HCT116 (cell line): ENCODE results near the gene LURAP1L. TPM values are rescaled to one million over a fixed set of nuclear protein-coding genes. Genes with fewer than 3 reads are reported as not detected.
"Not testable (repeated sequence)": the region's sequence is repeated elsewhere in the genome, so short reads cannot be mapped to it uniquely, and the experiment has no call there.

Experiments used
- ATAC-seq: fragments of 200-7000 bp; cut with Tn5 transposase; 2 replicates; pipeline ENCODE4 v1.9.1; 2020; ENCODE audit warnings: mild to moderate bottlenecking, moderate library complexity
- BruUV-seq: library from RNA; stranded (reverse); fragments of 400-500 nt; replicated peaks from 2 replicates; lab custom pipeline; 2021; lab: Mats Ljungman, UMichigan
- CTCF ChIA-PET: fragments of 300-600 bp; sonication (Branson Sonifier 250); formaldehyde crosslinking; loops from one replicate; lab custom pipeline; 2021; ENCODE audit warnings: antibody characterized with exemption; lab: Charles Lee
- POLR2A ChIA-PET: fragments of 300-600, 350-600 bp; sonication (Branson Sonifier 250); formaldehyde crosslinking; loops from one replicate; lab custom pipeline; 2021; ENCODE audit warnings: antibody characterized with exemption; lab: Charles Lee
- RAD21 ChIA-PET, 2 experiments: fragments of 300-600 bp; sonication (Branson Sonifier 250); formaldehyde crosslinking; loops; one replicate each; lab custom pipeline; 2023; ENCODE audit warnings: low total read pairs in 2 of 2; ENCODE audit not compliant: uncharacterized antibody in 2 of 2, unreplicated experiment in 2 of 2, low non-redundant PET in 1 of 2; lab: Charles Lee
- DNase-seq: peaks from one replicate; pipeline ENCODE4 v3.0.0-alpha.2; 2010; ENCODE audit warnings: low read depth, low spot score
- H2AFZ ChIP-seq: fragments of 200-600 bp; shearing (Covaris generic), sonication (generic); 2 replicates; pipeline ENCODE4 v1.6.1; 2017; ENCODE audit warnings: low read depth, mixed run types, mixed read lengths, antibody characterized with exemption, low read length; ENCODE audit not compliant: poor library complexity, severe bottlenecking
- H3K27ac ChIP-seq: 2 replicates; pipeline ENCODE4 v1.5.1; 2012; ENCODE audit warnings: low read depth, low read length
- H3K27me3 ChIP-seq: fragments of 200-600 bp; sonication (generic); 2 replicates; pipeline ENCODE4 v1.6.1; 2016; ENCODE audit warnings: mixed run types, low read length, mixed read lengths; ENCODE audit not compliant: insufficient read depth
- H3K36me3 ChIP-seq, 2 experiments: fragments of 200-500 bp in 1 of 2; fragments of 200-600 bp in 1 of 2; sonication (Bioruptor generic) in 1 of 2; sonication (generic) in 1 of 2; 2 replicates each; pipeline versions ENCODE4 v1.5.1 to v1.6.1; 2014 to 2016; ENCODE audit warnings: low read length in 2 of 2, inconsistent platforms in 1 of 2, mixed read lengths in 1 of 2, mixed run types in 1 of 2; ENCODE audit not compliant: insufficient read depth in 2 of 2, control insufficient read depth in 1 of 2
- H3K4me1 ChIP-seq, 2 experiments: fragments of 200-600 bp in 1 of 2; sonication (generic) in 1 of 2; 2 replicates each; pipeline versions ENCODE4 v1.5.1 to v1.6.1; 2012 to 2017; ENCODE audit warnings: low read length in 2 of 2, inconsistent platforms in 1 of 2, mild to moderate bottlenecking in 1 of 2, mixed read lengths in 1 of 2, mixed run types in 1 of 2, moderate library complexity in 1 of 2; ENCODE audit not compliant: insufficient read depth in 2 of 2, control insufficient read depth in 1 of 2
- H3K4me2 ChIP-seq: fragments of 200-600 bp; sonication (generic); 2 replicates; pipeline ENCODE4 v1.6.1; 2017; ENCODE audit warnings: mixed run types, low read length, mixed read lengths
- H3K4me3 ChIP-seq, 2 experiments: fragments of 200-600 bp in 1 of 2; sonication (generic) in 1 of 2; replicated peaks in 1 of 2; 2 replicates each; pipeline ENCODE4 v1.5.1; 2011 to 2016; ENCODE audit warnings: low read length in 2 of 2, control low read depth in 1 of 2, low read depth in 1 of 2, mild to moderate bottlenecking in 1 of 2, mixed read lengths in 1 of 2, mixed run types in 1 of 2
- H3K79me2 ChIP-seq: fragments of 200-600 bp; sonication (generic); 2 replicates; pipeline ENCODE4 v1.6.1; 2017; ENCODE audit warnings: mild to moderate bottlenecking, mixed run types, low read length, moderate library complexity, mixed read lengths; ENCODE audit not compliant: insufficient read depth
- H3K9ac ChIP-seq: fragments of 200-600 bp; sonication (generic); 2 replicates; pipeline ENCODE4 v1.6.1; 2016; ENCODE audit warnings: low read length, mixed read lengths
- H3K9me2 ChIP-seq: fragments of 200-600 bp; sonication (generic), shearing (Covaris generic); 2 replicates; pipeline ENCODE4 v1.6.1; 2017; ENCODE audit warnings: mixed run types, mild to moderate bottlenecking, moderate library complexity; ENCODE audit not compliant: insufficient read depth
- H3K9me3 ChIP-seq, 2 experiments: fragments of 200-500 bp in 1 of 2; fragments of 200-600 bp in 1 of 2; sonication (Bioruptor generic) in 1 of 2; sonication (generic) in 1 of 2; 2 replicates each; pipeline ENCODE4 v1.6.1; 2014 to 2017; ENCODE audit warnings: low read length in 2 of 2, mixed read lengths in 2 of 2, inconsistent platforms in 1 of 2, low read depth in 1 of 2, mild to moderate bottlenecking in 1 of 2, mixed run types in 1 of 2, moderate library complexity in 1 of 2; ENCODE audit not compliant: control insufficient read depth in 1 of 2, insufficient read depth in 1 of 2
- H4K20me1 ChIP-seq: fragments of 200-600 bp; sonication (generic), shearing (Covaris generic); 2 replicates; pipeline ENCODE4 v1.6.1; 2017; ENCODE audit warnings: mixed run types, mild to moderate bottlenecking, moderate library complexity; ENCODE audit not compliant: insufficient read depth
- intact Hi-C: fragments of 100-400 bp; cut with micrococcal nuclease; formaldehyde crosslinking; loops from 2 replicates; pipeline ENCODE4 v1.10.0; 2022
- total RNA-seq: library from RNA; stranded (reverse); gene quantifications from one replicate; pipeline ENCODE4 v1.2.1, GENCODE V29; 2021; ENCODE audit not compliant: unreplicated experiment

Gene LURAP1L
- total RNA-seq, 1 experiment from 2014 or later, result 13.3 TPM

- H3K9me3 ChIP-seq, H3K9me2 ChIP-seq, H3K9ac ChIP-seq, BruUV-seq, H3K4me1 ChIP-seq, RAD21 ChIA-PET, ATAC-seq, H3K27ac ChIP-seq, H2AFZ ChIP-seq, H4K20me1 ChIP-seq, H3K79me2 ChIP-seq, CTCF ChIA-PET, DNase-seq, H3K36me3 ChIP-seq, POLR2A ChIA-PET, H3K4me3 ChIP-seq, H3K27me3 ChIP-seq, intact Hi-C loops, H3K4me2 ChIP-seq: not testable (repeated sequence)
Measured at GRCh38 chr9:12865380-12865779, 90.6 kb downstream of the LURAP1L start.

Other genes with a start within 250 kb of the LURAP1L start
- not detected for gene TYRP1, start 81.6 kb upstream of the LURAP1L start, total RNA-seq